Left kidney (tissue), 2 donors: ENCODE results near the gene CALN1. TPM values are rescaled to one million over a fixed set of nuclear protein-coding genes. Genes with fewer than 3 reads are reported as not detected.

Experiments used
- DNase-seq: peaks from one replicate; pipeline ENCODE4 v3.0.0-alpha.2; 2013
- polyA plus RNA-seq: library from polyadenylated mRNA; unstranded; fragments of 120-200 nt; gene quantifications from one replicate; pipeline ENCODE4 v1.2.1, GENCODE V29; 2013; ENCODE audit not compliant: insufficient read length

CALN1 gene
- polyA plus RNA-seq, 1 donor, result 1.5 TPM

- DNase-seq, result no peak
Observed at GRCh38 chr7:72038022-72038732, 374.0 kb downstream of the CALN1 start.

GRCh38 chr7:72037516-72037915 lies 374.6 kb downstream of the CALN1 start:
- DNase-seq, result no peak

- DNase-seq, result no peak
Observed at GRCh38 chr7:72035266-72035665, 376.9 kb downstream of the CALN1 start.

GRCh38 chr7:72032934-72033333 lies 379.2 kb downstream of the CALN1 start:
- DNase-seq, result no peak

- no peak for DNase-seq
Observed at GRCh38 chr7:72030994-72031667, 381.0 kb downstream of the CALN1 start.

GRCh38 chr7:72028267-72028666 lies 383.9 kb downstream of the CALN1 start:
- DNase-seq, result no peak

- DNase-seq, result no peak
Observed at GRCh38 chr7:72025381-72025960, 386.7 kb downstream of the CALN1 start.

- DNase-seq, result no peak
Observed at GRCh38 chr7:72023926-72024325, 388.2 kb downstream of the CALN1 start.

GRCh38 chr7:72021716-72022115 lies 390.4 kb downstream of the CALN1 start:
- DNase-seq, result no peak

GRCh38 chr7:72020311-72020710 lies 391.8 kb downstream of the CALN1 start:
- peak; percentile 8 for DNase-seq

GRCh38 chr7:72019436-72019835 lies 392.7 kb downstream of the CALN1 start:
- DNase-seq, result no peak

GRCh38 chr7:72017756-72018155 lies 394.4 kb downstream of the CALN1 start:
- no peak for DNase-seq

- no peak for DNase-seq
Observed at GRCh38 chr7:72016574-72016973, 395.6 kb downstream of the CALN1 start.

GRCh38 chr7:72015136-72015535 lies 397.0 kb downstream of the CALN1 start:
- DNase-seq, result no peak

GRCh38 chr7:72007018-72007417 lies 405.1 kb downstream of the CALN1 start:
- DNase-seq, result no peak

- no peak for DNase-seq
Observed at GRCh38 chr7:72003236-72003635, 408.9 kb downstream of the CALN1 start.

- DNase-seq, result no peak
Observed at GRCh38 chr7:71996141-71996540, 416.0 kb downstream of the CALN1 start.

GRCh38 chr7:71995111-71995510 lies 417.0 kb downstream of the CALN1 start:
- DNase-seq, result no peak

GRCh38 chr7:71991586-71991985 lies 420.6 kb downstream of the CALN1 start:
- DNase-seq, result no peak

GRCh38 chr7:71990138-71990462 lies 422.0 kb downstream of the CALN1 start:
- DNase-seq, result no peak

- DNase-seq, result no peak
Observed at GRCh38 chr7:71988201-71988600, 423.9 kb downstream of the CALN1 start.

- no peak for DNase-seq
Observed at GRCh38 chr7:71987200-71987767, 424.9 kb downstream of the CALN1 start.

GRCh38 chr7:71984348-71984747 lies 427.8 kb downstream of the CALN1 start:
- DNase-seq, result no peak
